Chondrocyte (in vitro differentiated cells): ENCODE results near the gene BRD7. TPM values are rescaled to one million over a fixed set of nuclear protein-coding genes. Genes with fewer than 3 reads are reported as not detected.

Experiments used
- DNase-seq: peaks from one replicate; pipeline ENCODE4 v3.0.0; 2021; ENCODE audit warnings: mixed read lengths, low spot score
- H3K27ac Mint-ChIP-seq: one replicate; pipeline ENCODE4 v1.8.0; 2021; ENCODE audit warnings: mild to moderate bottlenecking, moderate library complexity, mixed read lengths; ENCODE audit not compliant: unreplicated experiment
- H3K27me3 Mint-ChIP-seq: 2 replicates; pipeline ENCODE4 v1.8.0; 2021; ENCODE audit warnings: low read depth, mixed read lengths
- H3K36me3 Mint-ChIP-seq: 2 replicates; pipeline ENCODE4 v1.8.0; 2021; ENCODE audit warnings: low read depth, mixed read lengths
- H3K4me1 Mint-ChIP-seq: 2 replicates; pipeline ENCODE4 v1.8.0; 2021; ENCODE audit warnings: low read depth, mild to moderate bottlenecking, mixed read lengths
- H3K4me3 Mint-ChIP-seq: one replicate; pipeline ENCODE4 v1.8.0; 2021; ENCODE audit warnings: mild to moderate bottlenecking, moderate library complexity, mixed read lengths; ENCODE audit not compliant: unreplicated experiment
- H3K9me3 Mint-ChIP-seq: 2 replicates; pipeline ENCODE4 v1.8.0; 2021; ENCODE audit warnings: low read depth, mixed read lengths
- total RNA-seq: library from RNA; stranded (reverse); gene quantifications from 3 replicates; pipeline ENCODE4 v1.2.1, GENCODE V29; 2021
- TF ChIP-seq, protein P1 (sequence below): fragments of 200-600 bp; sonication (generic); IDR thresholded peaks from 2 replicates; pipeline ENCODE4 v1.5.0; 2021; ENCODE audit warnings: antibody characterized with exemption, mild to moderate bottlenecking, moderate library complexity

The BRD7 gene
- total RNA-seq, 1 donor from 2014 or later = 47.6 TPM

DNA sequence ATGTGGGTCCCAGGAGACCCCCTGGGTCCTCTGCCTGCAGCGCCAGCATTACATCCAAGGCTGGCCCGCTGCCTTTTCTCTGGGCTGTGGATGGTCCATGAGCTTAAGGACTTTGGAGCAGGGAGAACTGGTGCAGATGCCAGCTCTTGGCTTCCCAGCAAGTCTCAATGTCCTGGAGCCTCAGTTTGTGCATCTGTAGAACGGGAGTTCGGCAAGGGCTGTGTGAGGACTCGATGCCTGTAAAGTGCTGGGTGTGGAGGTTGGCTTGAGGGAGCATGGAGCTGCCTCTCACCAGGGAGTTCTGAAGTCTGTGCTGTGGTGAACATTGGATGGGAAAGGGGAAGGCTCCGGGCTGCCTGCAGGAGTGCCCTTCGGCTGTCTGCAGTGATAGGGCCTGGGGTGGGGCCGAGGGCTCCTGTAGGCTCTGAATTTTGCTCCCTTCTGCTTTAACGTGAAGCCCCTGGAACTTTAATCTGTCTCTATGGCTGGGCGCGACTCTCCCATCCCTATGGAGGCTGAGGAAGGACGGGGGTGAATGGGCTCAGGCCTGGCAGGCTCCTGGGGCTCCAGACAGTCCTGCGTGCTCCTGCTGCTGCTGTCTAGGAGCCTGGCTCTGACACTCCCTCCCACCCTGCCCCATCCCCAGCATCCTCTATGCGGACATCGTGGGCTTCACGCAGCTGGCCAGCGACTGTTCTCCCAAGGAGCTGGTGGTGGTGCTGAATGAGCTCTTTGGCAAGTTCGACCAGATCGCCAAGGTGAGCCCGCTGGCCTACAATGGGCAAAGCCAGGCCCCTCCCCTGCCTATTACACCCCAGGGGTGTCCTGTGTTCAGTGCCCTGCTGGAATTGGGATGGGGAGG, 74.6 kb downstream of the BRD7 start:
- DNase-seq = peak; percentile 65
- no peak overlapping the region for H3K4me3 Mint-ChIP-seq
- no peaks in the 10 kb centered on the region for H3K4me1 Mint-ChIP-seq
- no peaks in the 10 kb centered on the region for H3K36me3 Mint-ChIP-seq
- H3K9me3 Mint-ChIP-seq = no peaks in the 10 kb centered on the region
- H3K27ac Mint-ChIP-seq = no peak overlapping the region
- H3K27me3 Mint-ChIP-seq = no peaks in the 10 kb centered on the region
- TF ChIP-seq, protein P1, sequence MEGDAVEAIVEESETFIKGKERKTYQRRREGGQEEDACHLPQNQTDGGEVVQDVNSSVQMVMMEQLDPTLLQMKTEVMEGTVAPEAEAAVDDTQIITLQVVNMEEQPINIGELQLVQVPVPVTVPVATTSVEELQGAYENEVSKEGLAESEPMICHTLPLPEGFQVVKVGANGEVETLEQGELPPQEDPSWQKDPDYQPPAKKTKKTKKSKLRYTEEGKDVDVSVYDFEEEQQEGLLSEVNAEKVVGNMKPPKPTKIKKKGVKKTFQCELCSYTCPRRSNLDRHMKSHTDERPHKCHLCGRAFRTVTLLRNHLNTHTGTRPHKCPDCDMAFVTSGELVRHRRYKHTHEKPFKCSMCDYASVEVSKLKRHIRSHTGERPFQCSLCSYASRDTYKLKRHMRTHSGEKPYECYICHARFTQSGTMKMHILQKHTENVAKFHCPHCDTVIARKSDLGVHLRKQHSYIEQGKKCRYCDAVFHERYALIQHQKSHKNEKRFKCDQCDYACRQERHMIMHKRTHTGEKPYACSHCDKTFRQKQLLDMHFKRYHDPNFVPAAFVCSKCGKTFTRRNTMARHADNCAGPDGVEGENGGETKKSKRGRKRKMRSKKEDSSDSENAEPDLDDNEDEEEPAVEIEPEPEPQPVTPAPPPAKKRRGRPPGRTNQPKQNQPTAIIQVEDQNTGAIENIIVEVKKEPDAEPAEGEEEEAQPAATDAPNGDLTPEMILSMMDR = no peak

DNA sequence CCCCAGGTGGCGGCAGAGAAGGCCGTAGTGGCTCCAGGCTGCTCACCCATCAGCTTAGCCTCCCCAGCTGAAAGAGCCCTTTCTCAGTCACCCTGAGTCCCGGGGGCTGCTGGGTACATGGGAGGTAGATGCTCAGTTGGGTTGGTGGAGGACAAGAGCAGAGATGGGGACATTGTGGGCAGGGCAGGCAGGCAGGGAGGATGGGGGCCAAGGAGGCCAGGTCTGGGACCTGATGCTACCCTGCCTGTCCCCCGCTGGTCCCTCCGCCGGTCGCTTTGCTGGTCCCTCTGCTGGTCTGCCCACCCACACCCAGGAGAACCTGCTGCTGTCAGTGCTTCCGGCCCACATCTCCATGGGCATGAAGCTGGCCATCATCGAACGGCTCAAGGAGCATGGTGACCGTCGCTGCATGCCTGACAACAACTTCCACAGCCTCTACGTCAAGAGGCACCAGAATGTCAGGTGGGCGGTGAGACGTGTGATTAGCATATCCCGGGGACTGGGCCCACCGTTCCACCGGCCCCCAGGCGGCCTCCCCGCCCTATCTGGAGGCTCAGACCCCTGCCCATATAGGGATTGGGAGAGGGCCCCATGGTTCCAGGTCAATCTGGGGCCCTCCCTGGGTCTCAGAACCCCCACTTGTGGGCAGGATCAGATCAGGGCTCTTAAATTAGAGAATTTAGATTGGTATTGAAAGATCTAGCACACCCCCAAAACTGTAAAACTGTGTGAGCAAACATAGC, 75.6 kb downstream of the BRD7 start:
- Mint-ChIP-seq H3K36me3 (no peaks in the 10 kb centered on the region), H3K4me3 (no peak overlapping the region), H3K27me3 (no peaks in the 10 kb centered on the region), H3K27ac (no peak overlapping the region), H3K4me1 (no peaks in the 10 kb centered on the region), H3K9me3 (no peaks in the 10 kb centered on the region)
- TF ChIP-seq, protein P1 = no peak
- peak; percentile 57 for DNase-seq

DNA sequence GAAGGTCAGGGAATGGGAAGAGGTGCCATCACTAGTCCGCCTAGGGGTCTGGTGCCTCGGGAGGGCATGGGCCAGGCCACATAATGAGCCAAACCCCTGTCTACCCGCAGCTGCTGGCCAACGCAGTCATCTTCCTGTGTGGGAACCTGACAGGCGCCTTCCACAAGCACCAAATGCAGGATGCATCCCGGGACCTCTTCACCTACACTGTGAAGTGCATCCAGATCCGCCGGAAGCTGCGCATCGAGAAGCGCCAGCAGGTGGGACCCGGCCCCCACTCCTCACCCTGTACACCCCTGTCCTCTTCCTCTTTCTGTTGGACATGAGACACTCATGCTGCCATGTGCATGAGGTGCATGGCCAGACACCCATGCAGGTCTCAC, 76.2 kb downstream of the BRD7 start:
- Mint-ChIP-seq H3K9me3 (no peaks in the 10 kb centered on the region), H3K4me3 (no peak overlapping the region), H3K4me1 (no peaks in the 10 kb centered on the region), H3K27me3 (no peaks in the 10 kb centered on the region), H3K36me3 (no peaks in the 10 kb centered on the region), H3K27ac (no peak overlapping the region)
- TF ChIP-seq, protein P1 = no peak
- peak; percentile 90 for DNase-seq

DNA sequence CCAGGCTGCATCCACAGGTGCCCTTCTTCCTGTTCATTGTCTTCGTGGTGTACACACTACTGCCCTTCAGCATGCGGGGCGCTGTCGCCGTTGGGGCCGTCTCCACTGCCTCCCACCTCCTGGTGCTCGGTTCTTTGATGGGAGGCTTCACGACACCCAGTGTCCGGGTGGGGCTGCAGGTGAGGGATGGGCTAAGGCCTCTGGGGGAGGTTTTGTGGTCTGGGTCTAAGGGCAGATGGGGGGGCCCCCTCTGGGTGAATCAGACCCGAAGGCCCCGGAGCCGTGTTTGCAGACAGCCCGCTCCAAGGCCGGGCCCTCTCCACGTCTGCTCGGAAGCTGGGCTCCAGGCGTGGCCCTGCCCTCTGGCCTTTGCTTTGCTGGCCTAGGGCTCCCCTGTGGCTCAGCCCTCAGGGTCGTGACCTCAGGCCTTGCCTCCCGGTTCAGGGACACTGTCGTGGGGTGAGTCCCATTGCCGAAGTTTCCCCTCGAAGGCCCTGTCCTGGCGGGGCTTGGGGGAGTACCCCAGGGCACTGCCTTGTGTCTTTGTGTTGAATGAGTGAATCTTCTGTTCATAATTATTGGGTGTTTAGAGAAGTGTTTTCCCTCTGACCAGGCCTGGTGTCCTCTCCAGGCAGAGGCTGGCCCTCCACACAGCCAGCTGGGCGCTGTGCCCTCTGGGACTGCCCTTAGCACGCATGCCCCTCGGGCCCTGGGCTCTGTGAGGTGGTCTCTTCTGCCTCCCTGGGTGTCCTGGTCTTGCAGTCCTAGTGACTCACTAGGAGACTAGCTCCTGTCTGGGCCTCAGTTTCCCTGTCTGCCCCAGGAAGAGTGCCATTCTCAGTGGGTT, 76.8 kb downstream of the BRD7 start:
- no peaks in the 10 kb centered on the region for H3K4me1 Mint-ChIP-seq
- H3K9me3 Mint-ChIP-seq = no peaks in the 10 kb centered on the region
- H3K27me3 Mint-ChIP-seq = no peaks in the 10 kb centered on the region
- TF ChIP-seq, protein P1 = no peak
- H3K4me3 Mint-ChIP-seq = no peak overlapping the region
- H3K36me3 Mint-ChIP-seq = no peaks in the 10 kb centered on the region
- DNase-seq = no peak
- H3K27ac Mint-ChIP-seq = no peak overlapping the region

DNA sequence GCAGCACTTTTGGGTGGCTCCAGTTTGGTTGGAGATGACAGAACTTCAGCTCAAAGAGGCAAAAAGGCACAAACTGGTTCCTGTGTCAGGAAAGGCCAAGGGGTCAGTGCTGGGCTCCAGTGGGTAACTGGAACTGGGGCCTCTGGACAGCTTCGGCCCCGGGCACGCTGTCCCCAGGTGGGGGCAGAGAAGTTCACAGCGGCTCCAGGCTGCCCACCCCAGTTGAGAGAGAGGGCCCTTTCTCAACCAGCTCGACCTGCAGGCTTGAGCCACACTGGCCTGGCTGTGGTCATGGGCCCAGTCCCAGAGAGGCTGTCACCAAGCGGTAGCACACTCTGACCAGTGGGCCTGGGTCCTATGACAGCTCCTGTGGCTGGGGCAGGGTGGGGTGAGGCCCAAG, 77.9 kb downstream of the BRD7 start:
- H3K4me1 Mint-ChIP-seq = no peaks in the 10 kb centered on the region
- no peak for DNase-seq
- TF ChIP-seq, protein P1 = no peak
- no peak overlapping the region for H3K4me3 Mint-ChIP-seq
- H3K27ac Mint-ChIP-seq = no peak overlapping the region
- no peaks in the 10 kb centered on the region for H3K27me3 Mint-ChIP-seq
- H3K9me3 Mint-ChIP-seq = peaks cover 3% of the 10 kb centered on the region
- H3K36me3 Mint-ChIP-seq = peaks cover 2% of the 10 kb centered on the region
